SK-MEL-5 (cell line): ENCODE results near the gene PTPN9. TPM values are rescaled to one million over a fixed set of nuclear protein-coding genes. Genes with fewer than 3 reads are reported as not detected.
"Not testable (repeated sequence)": the region's sequence is repeated elsewhere in the genome, so short reads cannot be mapped to it uniquely, and the experiment has no call there.

Source experiments
- DNase-seq: peaks from one replicate; pipeline ENCODE4 v3.0.0-alpha.2; 2016; ENCODE audit warnings: low read depth, low spot score
- in situ Hi-C: cut with HindIII; loops from 2 replicates; pipeline ENCODE4 v1.10.0; 2016; ENCODE audit warnings: low sequenced_read_pairs, high pct_unique_total_duplicates, low pct_unique_long_range_greater_than_20kb
- total RNA-seq: library from RNA; depleted of rRNA; stranded (reverse); fragments of >200 nt; shearing (Covaris generic); gene quantifications from 2 replicates; pipeline ENCODE4 v1.2.3, GENCODE V29; 2014

Gene PTPN9
- total RNA-seq, 1 experiment from 2014 or later: 20.0 TPM

DNA sequence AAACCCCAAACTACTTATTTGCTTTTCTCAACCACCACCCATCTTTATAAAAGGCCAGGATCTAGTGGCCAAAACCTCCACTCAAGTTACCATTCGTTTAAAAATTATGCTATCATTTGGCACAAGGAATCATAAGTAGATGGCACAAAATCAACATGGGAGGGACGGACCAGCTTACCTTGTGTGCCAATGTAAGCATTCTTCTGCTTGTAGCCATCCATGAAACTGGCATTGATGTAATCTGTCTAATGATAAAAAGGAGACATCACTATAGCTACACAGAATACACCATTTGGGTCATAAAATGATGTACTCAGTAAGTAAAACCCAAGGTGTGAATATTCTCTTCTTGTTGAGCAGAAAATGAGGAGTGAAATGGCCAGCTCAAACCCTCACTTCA lies 99.4 kb downstream of the PTPN9 start:
- DNase-seq: no peak
- in situ Hi-C loops: no loop called here

DNA sequence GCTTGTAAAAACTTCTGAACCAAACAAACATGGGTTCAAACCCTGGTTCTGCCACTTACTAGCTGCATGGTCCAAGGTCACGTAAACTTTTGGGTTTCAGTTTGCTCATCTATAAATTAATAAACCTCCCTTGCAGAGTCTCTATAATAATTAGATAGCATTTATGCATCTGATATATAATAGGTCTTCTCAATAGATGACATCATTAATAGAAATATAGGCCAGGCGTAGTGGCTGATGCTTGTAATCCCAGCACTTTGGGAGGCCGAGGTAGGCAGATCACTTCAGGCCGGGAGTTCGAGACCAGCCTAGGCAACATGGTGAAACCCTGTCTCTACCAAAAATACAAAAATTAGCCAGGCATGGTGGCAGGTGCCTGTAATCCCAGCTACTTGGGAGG lies 102.0 kb downstream of the PTPN9 start:
- DNase-seq, in situ Hi-C loops: not testable (repeated sequence)

DNA sequence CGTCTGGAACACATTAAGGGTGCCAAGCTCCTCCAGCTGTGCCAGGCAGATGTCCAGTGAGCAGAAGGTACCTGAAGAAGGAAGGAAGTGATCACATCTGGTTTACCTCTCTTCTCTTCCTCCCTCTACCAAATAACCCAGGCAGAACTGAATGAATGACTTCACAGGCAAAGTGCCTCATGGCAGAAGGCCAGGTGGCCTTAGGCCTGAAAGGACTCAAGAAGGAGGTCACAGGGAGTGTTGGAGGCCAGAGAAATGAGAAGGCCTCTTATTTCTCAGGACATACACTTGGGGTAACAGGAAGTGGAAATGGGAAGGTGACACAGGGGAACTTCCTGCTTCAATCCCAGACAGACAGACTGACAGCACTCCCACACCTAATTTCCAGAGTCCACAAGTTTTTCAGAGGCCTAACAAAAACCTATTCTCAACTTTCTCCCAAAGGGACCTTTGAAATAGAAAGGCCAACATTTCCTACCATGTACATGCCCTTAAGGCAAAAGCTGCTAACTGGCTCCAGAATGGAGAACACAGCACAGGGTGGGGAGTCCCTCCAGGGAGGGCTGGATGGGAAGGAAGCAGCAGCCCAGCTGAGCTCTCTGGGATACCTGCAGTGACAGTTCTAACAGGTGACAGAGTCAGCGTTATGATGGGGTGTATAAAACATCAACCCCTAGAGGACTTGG lies 110.1 kb downstream of the PTPN9 start:
- peak; percentile 57 for DNase-seq
- in situ Hi-C loops: no loop called here

DNA sequence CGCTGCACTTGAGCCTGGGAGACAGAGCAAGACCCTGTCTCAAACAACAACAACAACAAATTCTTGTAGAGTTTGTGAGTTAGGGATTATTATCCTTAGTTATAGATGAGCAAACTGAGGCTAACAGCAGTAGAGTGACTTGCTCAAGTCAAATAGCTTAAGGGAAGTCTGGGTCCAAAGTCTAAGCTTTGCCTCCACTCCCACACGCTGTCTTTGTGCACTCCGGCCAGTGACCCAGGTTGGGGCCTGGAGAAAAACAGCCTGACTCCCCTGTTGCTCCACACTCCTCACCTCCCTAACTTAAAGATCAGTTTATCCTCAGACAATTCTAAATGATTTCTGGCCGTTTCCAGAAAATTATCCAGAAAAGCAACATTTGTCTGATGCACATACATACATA lies 118.5 kb downstream of the PTPN9 start:
- in situ Hi-C loops: no loop called here
- DNase-seq: no peak

DNA sequence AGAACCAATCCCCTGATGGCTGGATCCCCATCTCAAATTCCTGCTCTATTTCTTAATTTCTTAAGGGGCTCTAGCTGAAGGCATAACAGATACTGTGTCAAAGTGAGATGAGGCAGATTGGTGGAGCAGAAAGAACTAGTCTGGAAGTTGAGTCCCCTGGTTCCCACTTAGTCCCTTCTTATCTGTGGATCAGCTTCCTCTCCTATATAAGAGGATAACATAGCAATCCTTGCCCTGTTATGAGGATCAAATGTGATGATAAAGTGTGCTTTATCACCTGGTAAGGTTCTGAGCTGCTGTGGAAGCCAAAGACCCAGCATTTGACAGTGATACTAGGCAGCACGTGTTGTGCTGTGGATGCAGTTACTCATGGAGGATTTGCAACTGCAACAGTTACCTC lies 119.5 kb downstream of the PTPN9 start:
- in situ Hi-C loops: no loop called here
- no peak for DNase-seq

DNA sequence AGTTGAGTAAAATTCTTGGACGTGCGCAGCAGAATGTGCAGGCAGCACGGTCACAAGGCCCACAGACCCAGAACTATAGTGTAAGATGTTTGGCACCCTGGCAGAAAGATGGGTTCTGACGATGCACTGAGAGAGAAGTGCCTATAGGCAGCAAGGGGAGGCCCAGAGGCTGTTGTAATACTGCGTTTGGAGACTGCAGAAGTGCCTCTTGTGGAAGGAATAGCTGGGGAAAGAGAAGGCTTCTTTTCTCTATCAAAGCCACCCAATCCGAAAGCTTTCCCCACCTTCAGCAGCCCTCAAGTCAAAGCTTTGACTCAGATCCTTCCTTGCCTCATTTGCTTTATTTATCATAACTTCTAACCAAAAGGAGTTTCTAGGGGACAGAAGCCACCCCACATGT lies 122.4 kb downstream of the PTPN9 start:
- in situ Hi-C loops: no loop called here
- DNase-seq: no peak

DNA sequence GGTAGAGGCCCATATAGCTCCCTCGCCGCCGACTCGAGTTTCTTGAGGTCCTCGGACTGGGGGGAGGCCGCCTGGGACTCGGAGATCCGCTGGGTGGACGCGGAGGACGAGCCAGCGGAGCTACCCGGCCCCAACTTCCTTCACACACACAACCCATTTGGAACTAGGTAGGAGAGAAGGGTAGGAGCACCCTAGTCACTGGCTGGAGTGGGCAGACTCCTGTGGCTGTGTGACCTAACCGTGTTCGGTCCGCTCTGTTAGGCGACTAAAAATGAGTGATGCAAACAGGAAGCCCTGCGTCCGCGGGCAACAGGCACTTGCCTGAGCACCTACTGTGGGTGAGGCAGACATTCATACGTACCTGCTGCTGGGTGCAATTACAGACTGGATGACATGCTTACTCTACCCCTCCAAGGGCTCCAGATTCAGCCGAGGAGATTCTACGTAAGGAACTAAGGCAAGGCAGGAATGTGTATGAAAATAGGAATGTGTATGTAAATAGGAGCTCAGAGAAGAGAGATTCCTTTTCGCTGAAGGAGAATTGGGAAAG lies 123.1 kb downstream of the PTPN9 start:
- in situ Hi-C loops: no loop called here
- peak; percentile 47 for DNase-seq

DNA sequence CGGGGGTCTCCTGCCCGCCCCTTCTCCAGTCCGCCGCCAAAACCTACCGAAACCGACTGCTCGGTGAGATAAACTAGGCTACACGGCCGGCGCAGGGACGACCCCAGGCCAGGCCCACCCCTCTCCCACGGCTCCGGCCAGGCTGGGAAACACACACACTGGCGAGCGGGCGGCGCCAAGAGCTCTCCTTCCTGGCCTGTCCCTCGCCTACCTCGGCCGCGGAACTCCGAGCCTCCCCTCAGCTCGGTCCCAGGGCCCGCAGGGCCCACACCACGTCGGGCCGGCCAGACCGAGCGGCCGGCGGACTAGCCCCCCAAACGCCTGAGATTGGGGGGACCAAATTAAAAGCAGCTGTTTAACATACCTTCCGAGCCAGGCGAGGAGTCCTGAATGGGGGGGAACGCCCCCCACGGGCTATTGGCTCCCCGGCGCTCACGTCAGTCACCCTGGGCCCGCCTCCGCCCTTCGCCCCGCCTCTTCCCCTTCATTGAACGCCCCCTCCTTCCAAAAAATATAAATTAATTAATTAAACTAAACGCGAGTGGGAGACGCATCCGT lies 123.6 kb downstream of the PTPN9 start:
- DNase-seq: peak; percentile 75
- in situ Hi-C loops: no loop called here

DNA sequence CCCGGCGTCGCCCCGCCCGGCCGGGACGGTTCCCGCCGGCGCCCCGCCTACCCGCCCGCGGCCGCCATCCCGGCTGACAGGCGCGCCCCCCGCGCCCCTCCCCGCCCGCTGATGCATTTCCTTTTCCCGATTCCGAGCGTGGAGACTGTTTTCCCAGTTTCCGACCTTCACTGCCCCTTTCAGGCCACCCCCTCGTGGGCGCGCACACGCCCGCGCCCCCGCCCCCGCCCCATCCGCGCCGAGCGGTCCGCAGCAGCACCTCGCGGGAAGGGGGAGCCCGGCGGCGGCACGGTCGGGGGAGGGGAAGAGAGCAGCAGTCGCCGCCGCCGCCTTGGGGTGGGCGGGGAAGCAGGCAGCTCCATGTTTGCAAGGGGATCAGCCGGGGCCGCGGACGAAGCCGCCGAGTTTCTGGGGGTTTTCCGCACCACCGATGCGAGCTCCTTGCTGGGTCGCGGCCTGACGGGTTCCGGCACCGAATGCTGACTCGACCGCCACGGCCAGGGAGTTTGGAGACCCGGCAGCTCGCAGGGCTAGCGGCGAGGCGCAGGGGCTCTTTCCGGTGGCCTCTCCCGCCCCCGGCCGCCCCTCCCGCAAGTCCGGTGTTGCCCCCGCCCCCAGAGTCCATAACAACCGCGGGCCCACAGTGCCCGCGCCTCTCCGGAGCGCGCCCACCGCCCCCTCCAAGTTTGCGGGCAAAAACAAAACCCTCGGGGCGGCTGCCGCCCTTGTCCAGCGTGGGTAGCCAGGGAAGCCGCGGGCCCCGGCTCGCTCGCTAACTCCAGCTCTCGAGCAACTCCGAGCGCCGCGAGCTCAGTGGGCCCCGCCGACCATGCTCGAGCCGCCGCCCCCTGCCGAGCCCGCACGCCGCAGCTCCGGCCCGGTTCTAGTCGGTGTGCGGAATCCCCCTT lies 124.4 kb downstream of the PTPN9 start:
- peak; percentile 77 for DNase-seq
- in situ Hi-C loops: no loop called here

DNA sequence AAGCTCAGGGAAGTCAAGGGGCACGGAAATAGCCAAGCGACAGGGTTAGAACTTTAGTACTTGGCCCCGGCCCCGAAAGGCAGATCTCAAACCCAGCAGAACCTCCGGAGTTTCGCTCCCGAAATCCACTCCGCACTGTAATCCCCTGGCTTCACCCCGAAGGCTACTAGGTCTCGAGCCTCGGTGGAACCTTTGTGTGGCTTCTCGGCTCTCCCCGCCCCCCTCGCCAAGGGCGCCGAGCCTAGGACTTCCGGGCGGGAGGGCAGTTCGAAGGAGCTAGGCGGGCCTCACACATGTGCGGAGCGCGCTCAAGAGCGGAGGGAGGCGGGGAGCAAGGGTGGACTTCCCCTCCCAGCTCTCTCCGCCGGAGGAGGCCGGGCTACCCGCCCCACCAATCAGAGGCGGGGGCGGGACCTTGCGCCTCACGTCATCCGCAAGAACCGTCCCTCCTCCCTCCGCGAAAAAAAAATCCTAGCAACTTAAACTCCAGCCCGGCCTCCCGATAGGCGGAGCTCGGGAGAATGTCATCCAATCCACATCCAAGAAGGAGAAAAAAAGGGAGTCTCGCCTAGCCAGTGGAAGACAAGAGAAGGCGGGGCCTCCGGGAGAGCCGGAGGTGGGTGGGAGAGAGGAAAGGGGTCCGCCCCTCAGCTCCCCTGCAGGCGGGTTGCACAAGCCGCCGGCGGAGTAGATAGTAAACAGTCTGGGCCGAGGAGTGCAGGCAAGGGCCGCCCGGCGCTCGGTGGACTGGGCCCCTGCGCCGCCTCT lies 125.2 kb downstream of the PTPN9 start:
- in situ Hi-C loops: no loop called here
- peak; percentile 99 for DNase-seq

DNA sequence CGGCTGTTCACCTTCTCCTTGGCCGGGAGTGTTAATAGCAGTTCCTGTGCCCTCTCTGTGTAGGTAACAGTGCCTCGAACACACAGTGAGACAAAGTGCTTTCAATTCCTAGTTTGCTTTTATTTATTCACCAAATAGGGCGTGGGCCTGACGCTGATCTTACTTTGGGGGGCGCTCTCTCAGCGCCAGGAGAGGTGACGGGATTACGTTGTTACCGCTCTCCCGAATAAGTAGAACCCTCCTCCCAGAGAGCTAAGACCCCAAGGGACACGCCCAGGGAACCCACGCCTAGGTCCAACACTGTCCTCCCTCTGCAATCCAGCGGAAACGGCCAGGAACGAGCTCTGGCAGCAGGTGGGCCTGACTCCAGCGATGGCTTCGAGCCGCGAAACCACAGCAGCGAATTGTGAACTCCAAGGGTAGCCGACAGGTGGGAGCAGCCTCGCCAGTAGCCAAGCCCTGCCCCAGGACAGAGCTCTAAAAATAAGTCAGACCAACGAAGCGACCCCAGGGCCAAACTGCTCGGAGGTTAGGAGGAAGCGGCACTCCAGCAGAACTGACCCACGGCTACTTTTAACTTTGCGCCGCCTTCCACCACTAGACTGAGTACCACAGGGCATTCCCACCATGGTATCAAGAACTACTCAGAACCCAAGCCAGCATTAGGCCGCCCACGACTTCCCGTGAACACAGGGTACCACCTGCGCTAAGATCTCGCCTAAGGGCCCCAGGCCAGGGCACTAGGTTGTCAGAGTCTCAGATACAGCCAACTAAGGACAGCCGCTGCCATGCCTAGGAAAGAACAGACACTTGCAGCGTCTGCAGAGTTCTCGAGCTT lies 126.0 kb downstream of the PTPN9 start:
- in situ Hi-C loops: no loop called here
- peak; percentile 35 for DNase-seq

DNA sequence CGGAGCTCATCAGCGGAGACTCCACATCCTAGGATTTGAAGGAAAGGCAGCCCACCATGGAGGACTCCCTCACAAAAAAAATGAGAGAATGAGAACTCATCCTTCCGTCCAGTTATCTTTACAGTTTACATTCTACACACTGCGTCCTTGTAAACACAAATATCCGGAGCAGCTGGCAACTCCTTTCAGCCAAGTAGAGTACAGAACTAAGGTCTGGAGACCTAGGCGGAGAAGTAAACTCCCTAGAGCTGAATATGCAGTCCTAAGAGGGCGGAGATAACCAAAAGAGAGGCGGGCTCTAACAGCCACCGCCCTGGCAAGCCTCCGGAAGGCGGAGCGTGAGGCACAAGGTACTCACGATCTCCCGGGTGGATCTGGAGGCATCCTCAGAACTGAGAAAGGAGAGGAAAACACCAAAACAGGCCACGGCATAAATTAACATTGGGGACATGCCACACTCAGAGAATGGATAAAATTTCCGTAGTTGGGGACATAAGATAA lies 126.7 kb downstream of the PTPN9 start:
- peak; percentile 82 for DNase-seq

DNA sequence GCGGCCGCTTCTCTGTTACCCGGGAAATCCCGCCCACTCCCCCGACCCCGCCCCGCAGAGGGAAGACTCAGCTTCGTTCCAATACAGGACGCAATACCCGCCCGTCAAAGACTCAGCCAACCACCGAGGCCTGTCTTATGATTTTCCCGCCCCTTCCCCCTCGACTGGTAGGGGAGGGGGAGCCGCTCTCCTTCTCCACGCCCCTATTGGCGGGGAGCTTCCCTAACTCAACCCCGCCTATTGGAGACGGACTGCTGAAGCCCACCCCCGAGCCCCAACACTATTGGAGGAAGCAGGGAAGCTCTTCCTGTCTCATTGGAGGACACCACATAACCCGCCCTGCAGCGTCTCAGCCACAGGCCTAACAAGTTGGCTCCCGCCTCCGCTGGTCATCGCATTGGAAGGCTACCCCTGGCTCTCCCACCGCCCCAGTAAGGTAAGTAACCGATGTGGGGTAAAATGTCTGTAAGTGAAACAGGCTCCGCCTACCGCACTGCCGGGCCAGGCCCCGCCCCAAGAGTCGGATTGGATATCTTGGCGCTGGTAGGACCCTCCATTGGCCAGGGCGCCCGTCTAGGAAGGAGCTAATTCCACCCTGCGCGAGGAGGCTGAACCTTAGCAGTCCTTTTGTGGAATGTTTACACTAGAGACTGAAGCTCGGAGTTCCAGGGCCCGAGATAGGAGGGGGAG lies 127.3 kb downstream of the PTPN9 start, which contains the start of gene SIN3A:
Gene SIN3A, minus strand, starts transcription at position 17 of the 690 bp plus-strand sequence. CDS start 21,315 bp downstream, outside the sequence.
- peak; percentile 100 for DNase-seq
- in situ Hi-C loops: no loop called here

More for the DNA sequence above, 126.7 kb downstream of the PTPN9 start:
- in situ Hi-C loops: no loop called here

DNA sequence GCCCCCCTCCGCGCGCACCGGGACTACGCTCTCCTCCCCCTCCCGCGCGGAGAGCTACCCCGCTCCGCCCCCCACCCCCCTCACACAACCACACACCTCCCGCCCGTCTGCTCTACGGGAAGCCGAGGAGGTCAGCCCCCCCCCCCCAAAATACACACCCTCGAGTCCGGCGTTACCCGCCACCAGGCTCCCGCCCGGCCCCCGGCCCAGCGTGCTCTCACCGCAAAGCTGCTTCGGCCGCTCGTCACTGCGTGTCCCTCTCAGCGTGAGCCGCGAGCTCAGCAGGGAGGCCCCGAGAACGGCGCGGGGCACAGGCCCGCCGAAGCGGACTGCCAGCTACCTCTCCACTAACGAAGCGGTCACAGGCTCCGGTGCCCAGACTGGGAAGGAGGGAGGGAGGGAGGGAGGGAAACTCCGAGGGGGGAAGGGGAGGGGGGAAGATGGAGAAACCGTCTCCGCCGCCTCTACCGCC lies 127.9 kb downstream of the PTPN9 start:
- in situ Hi-C loops: no loop called here
- DNase-seq: no peak

DNA sequence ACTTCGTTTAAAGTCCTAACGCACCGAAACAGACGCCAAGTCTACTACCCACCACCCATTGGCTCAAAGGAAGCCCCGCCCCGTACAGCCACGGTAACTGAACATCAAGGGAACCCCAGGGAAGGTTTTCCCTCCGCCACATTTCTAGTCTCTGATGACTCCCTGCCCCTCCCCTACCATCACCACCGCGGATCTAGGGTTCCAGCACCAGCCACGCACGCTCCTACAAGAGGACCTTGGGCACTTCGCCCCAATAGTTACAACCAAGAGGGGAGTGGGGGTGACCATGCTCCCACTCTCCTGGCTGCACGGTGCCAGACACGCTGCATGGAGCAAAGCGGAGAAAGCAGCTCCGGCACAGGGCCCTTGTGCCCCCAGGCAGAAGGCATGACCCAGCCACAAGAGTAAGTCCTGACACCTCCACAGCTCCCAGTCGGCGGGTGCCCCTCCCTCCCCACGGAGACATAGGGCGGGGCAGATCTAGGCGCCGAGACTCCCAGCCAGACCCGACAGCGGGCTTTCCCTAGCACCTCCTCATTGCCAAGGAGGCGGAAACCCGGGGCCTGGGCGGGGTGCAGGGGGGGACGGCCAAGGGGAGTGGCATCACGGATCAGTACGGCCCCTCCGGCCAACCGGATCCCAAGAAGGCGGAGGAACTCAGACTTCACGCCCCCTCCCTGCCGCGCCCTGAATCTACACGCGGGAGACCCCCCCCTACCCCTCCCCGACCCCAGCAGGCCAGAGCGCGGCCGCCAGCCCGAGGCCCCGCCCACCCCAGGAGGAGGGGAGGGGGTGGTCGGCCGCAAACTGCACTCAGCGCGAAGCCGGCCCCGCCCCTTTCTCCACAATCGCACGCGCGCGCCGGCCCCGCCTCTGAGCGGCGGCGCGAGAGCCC lies 128.6 kb downstream of the PTPN9 start:
- in situ Hi-C loops: no loop called here
- peak; percentile 96 for DNase-seq
